Vagina (tissue), 2 donors: Measurements from ENCODE around the gene RASGRP1. TPM values are rescaled to one million over a fixed set of nuclear protein-coding genes. Genes with fewer than 3 reads are reported as not detected.

Experiments used
- DNase-seq, 2 donors: peaks; one replicate each; pipeline ENCODE4 v3.0.0-alpha.2; 2017; ENCODE audit errors: extremely low spot score in 2 of 2
- H3K27ac ChIP-seq: fragments of 200-600 bp; sonication (generic); one replicate; pipeline ENCODE4 v1.5.1; 2019
- H3K27me3 ChIP-seq: fragments of 200-600 bp; sonication (generic); one replicate; pipeline ENCODE4 v1.5.1; 2019
- H3K36me3 ChIP-seq, 2 donors: fragments of 200-600 bp; sonication (generic); one replicate each; pipeline ENCODE4 v1.5.1; 2017 to 2019
- H3K4me1 ChIP-seq: fragments of 200-600 bp; sonication (generic); one replicate; pipeline ENCODE4 v1.5.1; 2019
- H3K4me3 ChIP-seq, 2 donors: fragments of 200-600 bp; sonication (generic); 1 replicate in 1 of 2; 2 replicates in 1 of 2; pipeline ENCODE4 v1.5.1; 2016 to 2019
- H3K9me3 ChIP-seq: fragments of 200-600 bp; sonication (generic); one replicate; pipeline ENCODE4 v1.5.1; 2019
- CTCF ChIP-seq, 3 experiments: fragments of 450-650 bp in 2 of 3; fragments of 200-600 bp in 1 of 3; sonication (generic) in 1 of 3; IDR thresholded peaks; one replicate each; pipeline ENCODE4 v1.5.1; 2017 to 2019; ENCODE audit warnings: antibody characterized with exemption in 3 of 3, mild to moderate bottlenecking in 2 of 3, moderate library complexity in 2 of 3
- POLR2A ChIP-seq, 2 donors: fragments of 450-650 bp; IDR thresholded peaks; one replicate each; pipeline ENCODE4 v1.6.1; 2017; ENCODE audit warnings: antibody characterized with exemption in 2 of 2, mild to moderate bottlenecking in 2 of 2, moderate library complexity in 2 of 2
- POLR2AphosphoS5 ChIP-seq, 2 donors: sonication (generic); formaldehyde crosslinking; IDR thresholded peaks; one replicate each; pipeline ENCODE4 v1.9.0; 2017; ENCODE audit warnings: antibody characterized with exemption in 2 of 2, mild to moderate bottlenecking in 2 of 2, low read depth in 1 of 2; ENCODE audit not compliant: insufficient read depth in 1 of 2
- intact Hi-C: fragments of 100-400 bp; cut with DNase I; formaldehyde crosslinking; loops from one replicate; pipeline ENCODE4 v1.15.1; 2023
- total RNA-seq: library from RNA; depleted of rRNA; stranded (reverse); fragments of >200 nt; gene quantifications from one replicate; pipeline ENCODE4 v1.2.3, GENCODE V29; 2016

The RASGRP1 gene
- total RNA-seq, 1 donor from 2014 or later = 8.8 TPM

DNA sequence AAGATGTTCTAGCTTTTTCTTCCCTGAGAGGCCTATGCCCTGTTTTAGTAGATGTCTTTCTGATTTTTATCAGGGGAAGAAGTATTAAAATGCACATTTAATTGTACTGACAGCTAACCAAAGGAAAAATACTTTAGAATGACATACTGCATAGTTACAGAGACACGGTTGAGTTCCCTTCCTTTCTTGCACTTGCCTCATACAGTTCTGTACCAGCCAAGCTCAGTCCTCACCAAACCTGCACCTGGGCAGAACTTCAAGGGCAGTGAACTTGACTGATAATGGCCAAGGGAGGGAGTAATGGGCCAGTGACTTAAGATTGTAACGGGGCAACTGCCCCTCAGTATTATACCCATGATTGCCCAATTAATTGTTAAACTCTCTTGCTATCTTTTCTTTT is 34.1 kb upstream of the RASGRP1 start:
- no peaks in the 10 kb centered on the region for H3K9me3 ChIP-seq
- no peak for TF ChIP-seq POLR2AphosphoS5 (IDR thresholded peaks at IDR 0.05; ENCODE audit: insufficient read depth in 1 of 2, low read depth in 1 of 2)
- no peak for TF ChIP-seq CTCF (IDR thresholded peaks at IDR 0.05)
- TF ChIP-seq POLR2A (IDR thresholded peaks at IDR 0.05) = no peak
- intact Hi-C loops = no loop called here

DNA sequence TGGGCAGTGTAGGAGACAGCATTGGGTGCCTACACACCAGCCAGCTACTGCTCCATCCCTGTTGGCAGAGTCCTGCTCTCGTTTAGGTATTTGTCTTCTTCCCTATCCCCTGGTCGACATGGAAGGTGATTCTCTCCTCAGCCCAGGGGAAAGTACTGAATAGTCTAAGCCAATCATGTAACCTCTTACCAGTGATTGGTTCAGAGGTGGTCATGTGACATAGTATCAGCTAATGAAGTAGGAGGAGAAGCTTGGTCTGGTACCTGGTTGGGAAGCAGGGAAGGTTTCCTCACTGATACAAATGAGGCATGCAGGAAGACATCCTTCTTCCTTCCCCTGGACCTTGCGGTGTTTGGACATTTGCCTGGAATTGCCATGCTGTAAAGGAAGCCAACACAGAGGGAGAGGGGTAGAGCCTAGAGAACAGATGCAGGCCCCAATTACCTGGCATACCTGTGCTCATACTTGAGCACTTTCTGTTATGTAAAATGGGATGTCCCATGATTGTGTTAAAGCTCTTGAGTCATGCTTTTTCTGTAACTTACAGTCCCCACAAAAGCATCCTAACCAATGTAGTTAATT is 32.7 kb upstream of the RASGRP1 start:
- TF ChIP-seq POLR2AphosphoS5 (IDR thresholded peaks at IDR 0.05; ENCODE audit: insufficient read depth in 1 of 2, low read depth in 1 of 2) = no peak
- TF ChIP-seq POLR2A (IDR thresholded peaks at IDR 0.05) = no peak
- TF ChIP-seq CTCF (IDR thresholded peaks at IDR 0.05) = no peak
- Histone ChIP-seq H3K9me3 (no peaks in the 10 kb centered on the region), H3K27me3 (no peaks in the 10 kb centered on the region), H3K36me3 (no peaks in the 10 kb centered on the region), H3K27ac (no peak overlapping the region), H3K4me3 (no peak overlapping the region), H3K4me1 (no peaks in the 10 kb centered on the region)
- intact Hi-C loops = no loop called here
- no peak for DNase-seq

More for the DNA sequence above, 34.1 kb upstream of the RASGRP1 start:
- H3K4me3 ChIP-seq = no peak overlapping the region
- no peaks in the 10 kb centered on the region for H3K36me3 ChIP-seq
- no peaks in the 10 kb centered on the region for H3K4me1 ChIP-seq
- H3K27me3 ChIP-seq = no peaks in the 10 kb centered on the region
- DNase-seq = no peak
- no peak overlapping the region for H3K27ac ChIP-seq

GRCh38 chr15:38593524-38593923 is 28.9 kb upstream of the RASGRP1 start:
- peaks cover 8% of the 10 kb centered on the region for H3K4me1 ChIP-seq
- no peak for TF ChIP-seq POLR2AphosphoS5 (IDR thresholded peaks at IDR 0.05; ENCODE audit: insufficient read depth in 1 of 2, low read depth in 1 of 2)
- no peak for TF ChIP-seq CTCF (IDR thresholded peaks at IDR 0.05)
- TF ChIP-seq POLR2A (IDR thresholded peaks at IDR 0.05) = no peak
- no peak overlapping the region for H3K27ac ChIP-seq
- no peaks in the 10 kb centered on the region for H3K36me3 ChIP-seq
- H3K9me3 ChIP-seq = no peaks in the 10 kb centered on the region
- DNase-seq = no peak
- H3K27me3 ChIP-seq = no peaks in the 10 kb centered on the region
- intact Hi-C loops = no loop called here
- no peak overlapping the region for H3K4me3 ChIP-seq

GRCh38 chr15:38589502-38589901 is 24.9 kb upstream of the RASGRP1 start:
- no peaks in the 10 kb centered on the region for H3K9me3 ChIP-seq
- no peaks in the 10 kb centered on the region for H3K36me3 ChIP-seq
- H3K4me1 ChIP-seq = peaks cover 8% of the 10 kb centered on the region
- intact Hi-C loops = no loop called here
- H3K27ac ChIP-seq = no peak overlapping the region
- DNase-seq = no peak
- TF ChIP-seq POLR2A (IDR thresholded peaks at IDR 0.05) (no peak), CTCF (IDR thresholded peaks at IDR 0.05) (no peak), POLR2AphosphoS5 (IDR thresholded peaks at IDR 0.05; ENCODE audit: insufficient read depth in 1 of 2, low read depth in 1 of 2) (peak in 1 of 2 donors; percentile 63)
- H3K27me3 ChIP-seq = no peaks in the 10 kb centered on the region
- H3K4me3 ChIP-seq = no peak overlapping the region

DNA sequence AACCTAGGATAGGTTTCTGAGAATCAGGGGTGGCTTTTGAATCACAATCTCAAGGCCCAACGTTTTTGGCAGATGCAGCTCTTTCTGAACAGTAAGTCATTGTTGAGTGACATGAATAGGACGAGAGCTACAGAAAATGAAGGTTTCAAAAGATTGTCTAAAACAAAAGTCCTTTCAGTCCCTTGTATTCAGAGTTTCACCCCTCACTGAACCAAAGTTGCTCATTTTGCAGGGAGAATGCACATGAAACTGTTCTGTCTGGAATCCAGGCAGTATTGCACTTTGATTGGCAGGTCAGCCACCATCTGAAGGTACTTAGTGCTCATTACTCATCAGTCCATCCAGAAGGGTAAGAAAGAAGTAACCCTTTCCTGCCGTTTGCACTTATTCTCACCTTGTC is 24.1 kb upstream of the RASGRP1 start:
- no peak for DNase-seq
- no peak for TF ChIP-seq POLR2AphosphoS5 (IDR thresholded peaks at IDR 0.05; ENCODE audit: insufficient read depth in 1 of 2, low read depth in 1 of 2)
- no peak for TF ChIP-seq POLR2A (IDR thresholded peaks at IDR 0.05)
- intact Hi-C loops = no loop called here
- Histone ChIP-seq H3K4me3 (no peak overlapping the region), H3K27ac (no peak overlapping the region), H3K9me3 (no peaks in the 10 kb centered on the region), H3K4me1 (peaks cover 8% of the 10 kb centered on the region), H3K36me3 (no peaks in the 10 kb centered on the region), H3K27me3 (no peaks in the 10 kb centered on the region)
